B cell (primary cell): Measurements from ENCODE around the gene RAB43. TPM values are rescaled to one million over a fixed set of nuclear protein-coding genes. Genes with fewer than 3 reads are reported as not detected.
"Not testable (repeated sequence)": the region's sequence is repeated elsewhere in the genome, so short reads cannot be mapped to it uniquely, and the experiment has no call there.

ENCODE experiments used
- ATAC-seq: fragments of 200-7000 bp; cut with Tn5 transposase; one replicate; pipeline ENCODE4 v1.10.0; 2021; ENCODE audit warnings: low read depth, mild to moderate bottlenecking, moderate number of reproducible peaks, moderate library complexity
- CTCF ChIA-PET: fragments of 350-600 bp; sonication (Branson Sonifier 250); formaldehyde crosslinking; loops from one replicate; lab custom pipeline; 2021; ENCODE audit warnings: antibody characterized with exemption, inconsistent platforms; lab: Charles Lee
- POLR2A ChIA-PET: fragments of 350-600 bp; sonication (Branson Sonifier 250); formaldehyde crosslinking; loops from one replicate; lab custom pipeline; 2021; ENCODE audit warnings: antibody characterized with exemption; lab: Charles Lee
- DNase-seq: peaks from one replicate; pipeline ENCODE4 v3.0.0; 2013
- H2AFZ ChIP-seq: 2 replicates; pipeline ENCODE4 v1.6.1; 2012; ENCODE audit warnings: mild to moderate bottlenecking, low read depth, low read length; ENCODE audit not compliant: insufficient read depth, poor library complexity, severe bottlenecking
- H3K27ac ChIP-seq, 2 donors: 1 replicate in 1 of 2; 2 replicates in 1 of 2; pipeline ENCODE4 v1.5.1; 2012 to 2013; ENCODE audit warnings: low read length in 2 of 2, mild to moderate bottlenecking in 2 of 2, moderate library complexity in 1 of 2
- H3K27me3 ChIP-seq, 4 experiments: fragments of 200-600 bp in 1 of 4; sonication (generic) in 1 of 4; replicated peaks in 1 of 4; 1 replicate in 2 of 4; 2 replicates in 2 of 4; pipeline versions ENCODE4 v1.6.1 to v1.7.0; 2013 to 2016; ENCODE audit warnings: low read length in 3 of 4, mild to moderate bottlenecking in 2 of 4, mixed read lengths in 1 of 4, moderate library complexity in 1 of 4; ENCODE audit not compliant: insufficient read depth in 4 of 4, control insufficient read depth in 3 of 4; ENCODE audit errors: control extremely low read depth in 1 of 4
- H3K36me3 ChIP-seq, 2 experiments: replicated peaks in 1 of 2; 1 replicate in 1 of 2; 2 replicates in 1 of 2; pipeline versions ENCODE4 v1.6.1 to v1.7.1; 2013; ENCODE audit warnings: low read length in 1 of 2; ENCODE audit not compliant: insufficient read depth in 2 of 2, control insufficient read depth in 1 of 2; ENCODE audit errors: control extremely low read depth in 1 of 2, extremely low read depth in 1 of 2
- H3K4me1 ChIP-seq, 2 donors: fragments of 200-600 bp in 1 of 2; sonication (generic) in 1 of 2; 1 replicate in 1 of 2; 2 replicates in 1 of 2; pipeline versions ENCODE4 v1.5.1 to v1.6.1; 2013 to 2017; ENCODE audit warnings: low read length in 2 of 2; ENCODE audit not compliant: control insufficient read depth in 2 of 2, insufficient read depth in 2 of 2
- H3K4me2 ChIP-seq: replicated peaks from 2 replicates; pipeline ENCODE3; 2012; ENCODE audit warnings: mild to moderate bottlenecking, low read depth, low read length; ENCODE audit not compliant: poor library complexity, severe bottlenecking
- H3K4me3 ChIP-seq, 5 experiments: fragments of 200-600 bp in 1 of 5; sonication (generic) in 1 of 5; 1 replicate in 3 of 5; 2 replicates in 2 of 5; pipeline versions ENCODE4 v1.5.1 to v1.7.0; 2011 to 2016; ENCODE audit warnings: low read length in 4 of 5, mild to moderate bottlenecking in 4 of 5, low read depth in 2 of 5, control low read depth in 1 of 5, moderate library complexity in 1 of 5; ENCODE audit not compliant: insufficient read depth in 1 of 5; ENCODE audit errors: control extremely low read depth in 1 of 5, extremely low read depth in 1 of 5
- H3K79me2 ChIP-seq: fragments of 200-600 bp; sonication (generic); one replicate; pipeline ENCODE4 v1.6.0; 2016; ENCODE audit warnings: low read length; ENCODE audit not compliant: control insufficient read depth, insufficient read depth
- H3K9ac ChIP-seq: fragments of 200-600 bp; sonication (generic); 2 replicates; pipeline ENCODE4 v1.6.1; 2017; ENCODE audit warnings: mild to moderate bottlenecking, low read length, moderate library complexity
- H3K9me3 ChIP-seq, 3 donors: one replicate each; pipeline versions ENCODE4 v1.6.1 to v1.7.1; 2013; ENCODE audit warnings: low read length in 2 of 3; ENCODE audit not compliant: control insufficient read depth in 2 of 3, insufficient read depth in 1 of 3; ENCODE audit errors: control extremely low read depth in 1 of 3
- H4K20me1 ChIP-seq: 2 replicates; pipeline ENCODE4 v1.6.0; 2012; ENCODE audit warnings: mild to moderate bottlenecking, low read length; ENCODE audit not compliant: insufficient read depth, control insufficient read depth, poor library complexity, severe bottlenecking
- H3K27ac Mint-ChIP-seq: one replicate; pipeline ENCODE4 v1.8.0; 2021; ENCODE audit warnings: mixed read lengths
- H3K27me3 Mint-ChIP-seq: one replicate; pipeline ENCODE4 v1.8.0; 2021; ENCODE audit warnings: mixed read lengths
- H3K4me1 Mint-ChIP-seq: one replicate; pipeline ENCODE4 v1.8.0; 2021; ENCODE audit warnings: mixed read lengths
- H3K4me3 Mint-ChIP-seq: one replicate; pipeline ENCODE4 v1.8.0; 2021; ENCODE audit warnings: mixed read lengths
- H3K9me3 Mint-ChIP-seq: one replicate; pipeline ENCODE4 v1.8.0; 2022; ENCODE audit warnings: mixed read lengths; ENCODE audit not compliant: insufficient read depth
- CTCF ChIP-seq: fragments of 200-600 bp; IDR thresholded peaks from one replicate; pipeline ENCODE4 v1.8.0; 2022; ENCODE audit warnings: antibody characterized with exemption, mild to moderate bottlenecking
- EZH2 ChIP-seq: IDR thresholded peaks from 2 replicates; pipeline ENCODE4 v1.6.1; 2012; ENCODE audit warnings: borderline replicate concordance, low read depth, mild to moderate bottlenecking, moderate library complexity, low read length; ENCODE audit not compliant: insufficient read depth, poor library complexity, severe bottlenecking
- WGBS: methylation state at CpG from one replicate; pipeline ENCODE4 v1.1.5; 2013; ENCODE audit warnings: missing lambda C conversion rate; ENCODE audit not compliant: insufficient coverage; 5-methylcytosine and 5-hydroxymethylcytosine counted together
- intact Hi-C: fragments of 100-400 bp; cut with micrococcal nuclease; formaldehyde crosslinking; loops from one replicate; pipeline ENCODE4 v1.10.0; 2022
- polyA plus RNA-seq: library from polyadenylated mRNA; depleted of rRNA; stranded (reverse); fragments of >200 nt; gene quantifications from 2 replicates; pipeline ENCODE4 v1.2.3, GENCODE V29; 2012
- total RNA-seq, 2 donors: library from RNA; stranded (reverse); fragments of 120-200 nt in 1 of 2; gene quantifications; 1 replicate in 1 of 2; 2 replicates in 1 of 2; pipeline versions ENCODE4 v1.2.3 to v1.2.4, GENCODE V29; 2013 to 2022

RAB43 gene
- total and polyA plus RNA-seq, 2 donors (not counting 1 experiment from before 2014, with no cell fraction given) = 7.6 to 14.3 TPM

DNA sequence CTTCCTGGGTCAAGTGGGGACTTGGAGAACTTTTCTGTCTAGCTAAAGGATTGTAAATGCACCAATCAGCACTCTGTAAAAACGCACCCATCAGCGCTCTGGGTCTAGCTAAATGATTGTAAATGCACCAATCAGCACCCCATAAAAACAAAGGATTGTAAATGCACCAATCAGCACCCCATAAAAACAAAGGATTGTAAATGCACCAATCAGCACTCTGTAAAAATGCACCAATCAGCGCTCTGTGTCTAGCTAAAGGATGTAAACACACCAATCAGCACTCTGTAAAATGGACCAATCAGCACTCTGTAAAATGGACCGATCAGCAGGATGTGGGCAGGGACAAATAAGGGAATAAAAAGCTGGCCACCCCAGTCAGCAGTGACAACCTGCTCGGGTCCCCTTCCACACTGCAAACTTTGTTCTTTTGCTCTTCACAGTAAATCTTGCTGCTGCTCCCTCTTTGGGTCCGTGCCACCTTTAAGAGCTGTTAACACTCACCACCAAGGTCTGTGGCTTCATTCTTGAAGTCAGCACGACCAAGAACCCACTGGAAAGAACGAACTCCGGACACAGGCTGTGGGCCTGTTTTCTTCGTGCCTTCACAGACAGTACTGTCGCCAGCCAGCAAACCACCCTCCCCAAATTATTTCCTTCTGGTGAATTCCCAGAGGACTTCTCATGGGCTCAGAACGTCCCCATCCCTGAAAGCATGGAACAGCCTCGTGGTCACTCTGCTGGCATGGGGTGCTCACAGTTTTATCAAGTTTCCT lies 52.1 kb downstream of the RAB43 start:
- ChIA-PET CTCF (interaction anchor here (0.7 to 4.8 kb wide), 5 partner anchors 16 to 177 kb away, joined by 3 to 35 read pairs (median 6); no protein-coding TSS in a partner anchor), POLR2A (interaction anchor here (0.6 kb wide), 1 partner anchor 56 kb away, joined by 5 read pairs; no protein-coding TSS in a partner anchor)
- Histone ChIP-seq H3K9me3 (peaks cover 0 to 14% (median 0%) of the 10 kb centered on the region in 3 donors), H3K4me1 (peaks cover 4 to 12% of the 10 kb centered on the region in 2 donors), H3K27me3 (peaks cover 0 to 32% (median 6%) of the 10 kb centered on the region in 4 experiments)
- H3K36me3 ChIP-seq, H3K4me3 Mint-ChIP-seq, H3K9me3 Mint-ChIP-seq, ATAC-seq, H2AFZ ChIP-seq, H3K79me2 ChIP-seq, H3K9ac ChIP-seq, intact Hi-C loops, DNase-seq, H3K27ac ChIP-seq, H3K27ac Mint-ChIP-seq, H3K4me3 ChIP-seq, H3K4me2 ChIP-seq, H4K20me1 ChIP-seq: not testable (repeated sequence)
- Mint-ChIP-seq H3K4me1 (peaks cover 11% of the 10 kb centered on the region), H3K27me3 (peaks cover 38% of the 10 kb centered on the region)
- WGBS = 43% methylated on average over 9 of the region's 13 CpGs

- ChIA-PET CTCF (interaction anchor here (0.6 to 4.8 kb wide), 5 partner anchors 15 to 325 kb away, joined by 3 to 35 read pairs (median 3); no protein-coding TSS in a partner anchor), POLR2A (interaction anchor here (0.6 kb wide), 1 partner anchor 80 kb away, joined by 3 read pairs; no protein-coding TSS in a partner anchor)
- peak overlapping the region; percentile 37 for H3K9ac ChIP-seq
- intact Hi-C loops = no loop called here
- Mint-ChIP-seq H3K27me3 (peaks cover 38% of the 10 kb centered on the region), H3K4me1 (peaks cover 11% of the 10 kb centered on the region), H3K9me3 (no peaks in the 10 kb centered on the region), H3K27ac (no peak overlapping the region), H3K4me3 (peak overlapping the region; percentile 71)
- TF ChIP-seq EZH2 (no peak), CTCF (no peak)
- no peaks in the 10 kb centered on the region for H4K20me1 ChIP-seq
- H3K27me3 ChIP-seq = peaks cover 0 to 32% (median 6%) of the 10 kb centered on the region in 4 experiments
- WGBS = 15% methylated on average over 41 of the region's 44 CpGs
- peak overlapping the region; percentile 55 for H3K4me2 ChIP-seq
- ATAC-seq (peak; percentile 14), DNase-seq (no peak)
- H3K4me3 ChIP-seq = peak overlapping the region in 3 of 5 experiments; percentile 25 to 50 (median 28)
- peaks cover 0 to 14% (median 0%) of the 10 kb centered on the region in 3 donors for H3K9me3 ChIP-seq
- no peaks in the 10 kb centered on the region for H3K79me2 ChIP-seq
- H3K4me1 ChIP-seq = peaks cover 4 to 12% of the 10 kb centered on the region in 2 donors
- peak overlapping the region; percentile 28 for H2AFZ ChIP-seq
- no peaks in the 10 kb centered on the region for H3K36me3 ChIP-seq
- no peak overlapping the region for H3K27ac ChIP-seq
Measured at GRCh38 chr3:129068291-129068886, 53.2 kb downstream of the RAB43 start.

- H3K4me3 ChIP-seq, ATAC-seq, H3K36me3 ChIP-seq, H2AFZ ChIP-seq, H4K20me1 ChIP-seq, intact Hi-C loops, H3K79me2 ChIP-seq, H3K27ac Mint-ChIP-seq, H3K4me2 ChIP-seq, H3K9ac ChIP-seq, H3K9me3 Mint-ChIP-seq, DNase-seq, H3K27ac ChIP-seq: not testable (repeated sequence)
- no CpG with 5 or more reads among the region's 7 CpGs for WGBS
- peaks cover 0 to 32% (median 6%) of the 10 kb centered on the region in 4 experiments for H3K27me3 ChIP-seq
- ChIA-PET CTCF (interaction anchor here (2.0 to 4.8 kb wide), 2 partner anchors 15 to 98 kb away, joined by 8 to 35 read pairs; no protein-coding TSS in a partner anchor), POLR2A (interaction anchor here (0.6 kb wide), 1 partner anchor 79 kb away, joined by 3 read pairs; no protein-coding TSS in a partner anchor)
- H3K4me3 Mint-ChIP-seq = peak overlapping the region; percentile 71
- peaks cover 4 to 12% of the 10 kb centered on the region in 2 donors for H3K4me1 ChIP-seq
- peaks cover 37% of the 10 kb centered on the region for H3K27me3 Mint-ChIP-seq
- peaks cover 11% of the 10 kb centered on the region for H3K4me1 Mint-ChIP-seq
- H3K9me3 ChIP-seq = peaks cover 0 to 14% (median 0%) of the 10 kb centered on the region in 3 donors
Measured at GRCh38 chr3:129067719-129068118, 53.9 kb downstream of the RAB43 start.
